GM23248 (cell line): ENCODE measurements around the gene ENTPD5. TPM values are rescaled to one million over a fixed set of nuclear protein-coding genes. Genes with fewer than 3 reads are reported as not detected.

ENCODE experiments used
- DNase-seq: peaks from one replicate; pipeline ENCODE4 v3.0.0-alpha.2; 2015
- H2AFZ ChIP-seq: fragments of 200-600 bp; sonication (generic); 2 replicates; pipeline ENCODE4 v1.6.1; 2016; ENCODE audit warnings: antibody characterized with exemption
- H3F3A ChIP-seq: fragments of 200-600 bp; sonication (generic); 2 replicates; pipeline ENCODE4 v1.6.1; 2016; ENCODE audit warnings: mild to moderate bottlenecking, antibody characterized with exemption, mixed run types; ENCODE audit not compliant: insufficient read depth
- H3K27ac ChIP-seq: fragments of 200-600 bp; sonication (generic); 2 replicates; pipeline ENCODE4 v1.5.1; 2016; ENCODE audit warnings: mild to moderate bottlenecking
- H3K27me3 ChIP-seq: fragments of 200-600 bp; sonication (generic); replicated peaks from 2 replicates; pipeline ENCODE4 v1.6.1; 2016; ENCODE audit warnings: mild to moderate bottlenecking; ENCODE audit not compliant: insufficient read depth
- H3K36me3 ChIP-seq: fragments of 200-600 bp; sonication (generic); 2 replicates; pipeline ENCODE4 v1.6.1; 2016; ENCODE audit warnings: low read depth, mild to moderate bottlenecking
- H3K4me1 ChIP-seq: fragments of 200-600 bp; sonication (generic); 2 replicates; pipeline ENCODE4 v1.6.1; 2016; ENCODE audit warnings: mild to moderate bottlenecking; ENCODE audit not compliant: insufficient read depth
- H3K4me2 ChIP-seq: fragments of 200-600 bp; sonication (generic); one replicate; pipeline ENCODE4 v1.6.1; 2016; ENCODE audit warnings: mild to moderate bottlenecking; ENCODE audit not compliant: unreplicated experiment
- H3K4me3 ChIP-seq: fragments of 200-600 bp; sonication (generic); 2 replicates; pipeline ENCODE4 v1.5.1; 2016; ENCODE audit warnings: mild to moderate bottlenecking
- H3K79me2 ChIP-seq: fragments of 200-600 bp; sonication (generic); 2 replicates; pipeline ENCODE4 v1.6.1; 2016; ENCODE audit warnings: mild to moderate bottlenecking; ENCODE audit not compliant: insufficient read depth
- H3K9ac ChIP-seq: fragments of 200-600 bp; sonication (generic); 2 replicates; pipeline ENCODE4 v1.6.1; 2016; ENCODE audit warnings: mild to moderate bottlenecking
- H3K9me2 ChIP-seq: fragments of 200-600 bp; sonication (generic); 2 replicates; pipeline ENCODE4 v1.6.1; 2016; ENCODE audit warnings: mixed run types, mild to moderate bottlenecking, moderate library complexity; ENCODE audit not compliant: insufficient read depth
- H3K9me3 ChIP-seq: fragments of 200-600 bp; sonication (generic); one replicate; pipeline ENCODE4 v1.6.1; 2017; ENCODE audit warnings: low read depth
- H4K20me1 ChIP-seq: fragments of 200-600 bp; sonication (generic); 2 replicates; pipeline ENCODE4 v1.6.0; 2016; ENCODE audit not compliant: insufficient read depth
- EZH2 ChIP-seq: fragments of 200-600 bp; sonication (generic); IDR thresholded peaks from 2 replicates; pipeline ENCODE4 v1.6.1; 2018; ENCODE audit warnings: antibody characterized with exemption, mild to moderate bottlenecking; ENCODE audit not compliant: insufficient read depth, poor library complexity, severe bottlenecking
- EZH2phosphoT487 ChIP-seq: fragments of 200-600 bp; sonication (generic); IDR thresholded peaks from 2 replicates; pipeline ENCODE4 v1.6.1; 2018; ENCODE audit warnings: antibody characterized with exemption, moderate library complexity, mild to moderate bottlenecking, low read depth; ENCODE audit not compliant: insufficient read depth
- WGBS, 2 experiments: methylation state at CpG; one replicate each; pipeline ENCODE4 v1.1.6; 2015 to 2017; ENCODE audit warnings: low lambda C conversion rate in 2 of 2, low coverage in 1 of 2; ENCODE audit errors: missing lambda C conversion rate in 2 of 2; 5-methylcytosine and 5-hydroxymethylcytosine counted together
- in situ Hi-C: fragments of 300-500 bp; cut with MboI; formaldehyde crosslinking; loops from 2 replicates; pipeline ENCODE4 v1.15.0; 2020
- polyA plus RNA-seq: library from polyadenylated mRNA; unstranded; fragments of >200 nt; fragmentation: Nextera tagmentation; extraction: Ambion mirVana; gene quantifications from 2 replicates; pipeline ENCODE4 v1.2.1, GENCODE V29; 2016
- total RNA-seq: library from RNA; depleted of rRNA; stranded (reverse); fragments of >200 nt; shearing (Covaris generic); gene quantifications from 2 replicates; pipeline ENCODE4 v1.2.3, GENCODE V29; 2014

ENTPD5 gene
- total and polyA plus RNA-seq, 2 experiments from 2014 or later = 10.4 to 11.5 TPM

GRCh38 chr14:73961192-73961591 lies 57.9 kb downstream of the ENTPD5 start:
- peaks cover 66% of the 10 kb centered on the region for H3K36me3 ChIP-seq
- no peak overlapping the region for H3K27ac ChIP-seq
- 95 to 96% methylated on average over 11 to 12 of the region's 12 CpGs for WGBS, 2 experiments
- H3K9me2 ChIP-seq = no peaks in the 10 kb centered on the region
- H3K9ac ChIP-seq = no peak overlapping the region
- no peaks in the 10 kb centered on the region for H3K4me1 ChIP-seq
- 0 out of 2 replicates have a peak, but pooled peaks cover 21% of the 10 kb centered on the region for H3F3A ChIP-seq
- H2AFZ ChIP-seq = no peak overlapping the region
- in situ Hi-C loops = no loop called here
- TF ChIP-seq EZH2 (no peak), EZH2phosphoT487 (no peak)
- no peaks in the 10 kb centered on the region for H3K79me2 ChIP-seq
- no peak overlapping the region for H3K4me2 ChIP-seq
- no peaks in the 10 kb centered on the region for H3K27me3 ChIP-seq
- H4K20me1 ChIP-seq = no peaks in the 10 kb centered on the region
- DNase-seq = no peak
- H3K4me3 ChIP-seq = no peak overlapping the region
- no peaks in the 10 kb centered on the region for H3K9me3 ChIP-seq

GRCh38 chr14:73958591-73958990 lies 60.5 kb downstream of the ENTPD5 start:
- no peaks in the 10 kb centered on the region for H3K4me1 ChIP-seq
- H3K36me3 ChIP-seq = peaks cover 64% of the 10 kb centered on the region
- H3K27ac ChIP-seq = no peak overlapping the region
- no peaks in the 10 kb centered on the region for H3K79me2 ChIP-seq
- H3F3A ChIP-seq = peaks cover 3% of the 10 kb centered on the region; the same call in 1 of the 2 replicates
- no peaks in the 10 kb centered on the region for H3K9me3 ChIP-seq
- no peaks in the 10 kb centered on the region for H3K9me2 ChIP-seq
- no peak overlapping the region for H3K9ac ChIP-seq
- H3K27me3 ChIP-seq = no peaks in the 10 kb centered on the region
- no peak for DNase-seq
- in situ Hi-C loops = no loop called here
- TF ChIP-seq EZH2phosphoT487 (no peak), EZH2 (no peak)
- H3K4me2 ChIP-seq = no peak overlapping the region
- H4K20me1 ChIP-seq = no peaks in the 10 kb centered on the region
- no peak overlapping the region for H2AFZ ChIP-seq
- no peak overlapping the region for H3K4me3 ChIP-seq

- no peaks in the 10 kb centered on the region for H3K27me3 ChIP-seq
- no peak overlapping the region for H3K27ac ChIP-seq
- in situ Hi-C loops = no loop called here
- WGBS, 2 experiments = 89 to 91% methylated on average over 5 of the region's 5 CpGs
- no peaks in the 10 kb centered on the region for H4K20me1 ChIP-seq
- H3K4me1 ChIP-seq = no peaks in the 10 kb centered on the region
- no peaks in the 10 kb centered on the region for H3K9me2 ChIP-seq
- H3F3A ChIP-seq = peaks cover 11% of the 10 kb centered on the region
- no peak overlapping the region for H3K4me2 ChIP-seq
- peaks cover 24% of the 10 kb centered on the region for H3K79me2 ChIP-seq
- no peaks in the 10 kb centered on the region for H3K9me3 ChIP-seq
- TF ChIP-seq EZH2 = no peak
- DNase-seq = no peak
- no peak overlapping the region for H3K4me3 ChIP-seq
- H3K36me3 ChIP-seq = peaks cover 50% of the 10 kb centered on the region
- no peak overlapping the region for H2AFZ ChIP-seq
- no peak overlapping the region for H3K9ac ChIP-seq
Observed at GRCh38 chr14:73955674-73956073, 63.4 kb downstream of the ENTPD5 start.

- no peaks in the 10 kb centered on the region for H4K20me1 ChIP-seq
- no peak overlapping the region for H2AFZ ChIP-seq
- 0 out of 2 replicates have a peak, but pooled peaks cover 3% of the 10 kb centered on the region for H3K4me1 ChIP-seq
- TF ChIP-seq EZH2phosphoT487 (no peak), EZH2 (no peak)
- no peaks in the 10 kb centered on the region for H3K9me3 ChIP-seq
- no peak overlapping the region for H3K9ac ChIP-seq
- DNase-seq = peak; percentile 63
- in situ Hi-C loops = no loop called here
- H3K27me3 ChIP-seq = no peaks in the 10 kb centered on the region
- peaks cover 11% of the 10 kb centered on the region for H3F3A ChIP-seq
- 0 to 22% methylated on average over 1 of the region's 1 CpG for WGBS, 2 experiments
- no peak overlapping the region for H3K4me3 ChIP-seq
- H3K4me2 ChIP-seq = no peak overlapping the region
- peaks cover 33% of the 10 kb centered on the region for H3K36me3 ChIP-seq
- peaks cover 36% of the 10 kb centered on the region for H3K79me2 ChIP-seq
- H3K9me2 ChIP-seq = no peaks in the 10 kb centered on the region
- H3K27ac ChIP-seq = peak overlapping the region; percentile 33; the same call in 1 of the 2 replicates
Observed at GRCh38 chr14:73953731-73954130, 65.4 kb downstream of the ENTPD5 start.
